ENCODE measurements around the gene LPP.

The LPP gene

GRCh38 chr3:188389711-188390342, 235.9 kb downstream of the LPP start:
- TF ChIP-seq TAF1 (IDR thresholded peaks at IDR 0.05; ENCODE audit: borderline replicate concordance, insufficient read depth, low read length), result no peak
- TF ChIP-seq, protein P1, sequence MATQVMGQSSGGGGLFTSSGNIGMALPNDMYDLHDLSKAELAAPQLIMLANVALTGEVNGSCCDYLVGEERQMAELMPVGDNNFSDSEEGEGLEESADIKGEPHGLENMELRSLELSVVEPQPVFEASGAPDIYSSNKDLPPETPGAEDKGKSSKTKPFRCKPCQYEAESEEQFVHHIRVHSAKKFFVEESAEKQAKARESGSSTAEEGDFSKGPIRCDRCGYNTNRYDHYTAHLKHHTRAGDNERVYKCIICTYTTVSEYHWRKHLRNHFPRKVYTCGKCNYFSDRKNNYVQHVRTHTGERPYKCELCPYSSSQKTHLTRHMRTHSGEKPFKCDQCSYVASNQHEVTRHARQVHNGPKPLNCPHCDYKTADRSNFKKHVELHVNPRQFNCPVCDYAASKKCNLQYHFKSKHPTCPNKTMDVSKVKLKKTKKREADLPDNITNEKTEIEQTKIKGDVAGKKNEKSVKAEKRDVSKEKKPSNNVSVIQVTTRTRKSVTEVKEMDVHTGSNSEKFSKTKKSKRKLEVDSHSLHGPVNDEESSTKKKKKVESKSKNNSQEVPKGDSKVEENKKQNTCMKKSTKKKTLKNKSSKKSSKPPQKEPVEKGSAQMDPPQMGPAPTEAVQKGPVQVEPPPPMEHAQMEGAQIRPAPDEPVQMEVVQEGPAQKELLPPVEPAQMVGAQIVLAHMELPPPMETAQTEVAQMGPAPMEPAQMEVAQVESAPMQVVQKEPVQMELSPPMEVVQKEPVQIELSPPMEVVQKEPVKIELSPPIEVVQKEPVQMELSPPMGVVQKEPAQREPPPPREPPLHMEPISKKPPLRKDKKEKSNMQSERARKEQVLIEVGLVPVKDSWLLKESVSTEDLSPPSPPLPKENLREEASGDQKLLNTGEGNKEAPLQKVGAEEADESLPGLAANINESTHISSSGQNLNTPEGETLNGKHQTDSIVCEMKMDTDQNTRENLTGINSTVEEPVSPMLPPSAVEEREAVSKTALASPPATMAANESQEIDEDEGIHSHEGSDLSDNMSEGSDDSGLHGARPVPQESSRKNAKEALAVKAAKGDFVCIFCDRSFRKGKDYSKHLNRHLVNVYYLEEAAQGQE (IDR thresholded peaks at IDR 0.05; ENCODE audit: insufficient read depth in 1 of 2, low read depth in 2 of 2, low read length in 2 of 2), result no peak
- TF ChIP-seq SIN3A (IDR thresholded peaks at IDR 0.05; ENCODE audit: borderline replicate concordance, insufficient read depth, low read length), result no peak

- TF ChIP-seq SIN3A (IDR thresholded peaks at IDR 0.05; ENCODE audit: borderline replicate concordance, insufficient read depth, low read length), result no peak
- no peak for TF ChIP-seq FOXP2 (optimal IDR thresholded peaks at IDR 0.05; ENCODE audit: borderline replicate concordance, extremely low read depth, extremely low read length, insufficient read depth)
- TF ChIP-seq, protein P1 (IDR thresholded peaks at IDR 0.05; ENCODE audit: insufficient read depth in 1 of 2, low read depth in 2 of 2, low read length in 2 of 2), result no peak
- no peak for TF ChIP-seq TAF1 (IDR thresholded peaks at IDR 0.05; ENCODE audit: borderline replicate concordance, insufficient read depth, low read length)
- no peak for TF ChIP-seq POLR2AphosphoS5 (IDR thresholded peaks at IDR 0.05; ENCODE audit: low read depth, low read length)
Measured at GRCh38 chr3:188390343-188390718, 236.4 kb downstream of the LPP start.

- TF ChIP-seq TAF1 (IDR thresholded peaks at IDR 0.05; ENCODE audit: borderline replicate concordance, insufficient read depth, low read length), result no peak
- no peak for TF ChIP-seq POLR2AphosphoS5 (IDR thresholded peaks at IDR 0.05; ENCODE audit: low read depth, low read length)
- TF ChIP-seq FOXP2 (optimal IDR thresholded peaks at IDR 0.05; ENCODE audit: borderline replicate concordance, extremely low read depth, extremely low read length, insufficient read depth), result no peak
- TF ChIP-seq, protein P1 (IDR thresholded peaks at IDR 0.05; ENCODE audit: insufficient read depth in 1 of 2, low read depth in 2 of 2, low read length in 2 of 2), result no peak
- no peak for TF ChIP-seq SIN3A (IDR thresholded peaks at IDR 0.05; ENCODE audit: borderline replicate concordance, insufficient read depth, low read length)
Measured at GRCh38 chr3:188390775-188391443, 237.0 kb downstream of the LPP start.

DNA sequence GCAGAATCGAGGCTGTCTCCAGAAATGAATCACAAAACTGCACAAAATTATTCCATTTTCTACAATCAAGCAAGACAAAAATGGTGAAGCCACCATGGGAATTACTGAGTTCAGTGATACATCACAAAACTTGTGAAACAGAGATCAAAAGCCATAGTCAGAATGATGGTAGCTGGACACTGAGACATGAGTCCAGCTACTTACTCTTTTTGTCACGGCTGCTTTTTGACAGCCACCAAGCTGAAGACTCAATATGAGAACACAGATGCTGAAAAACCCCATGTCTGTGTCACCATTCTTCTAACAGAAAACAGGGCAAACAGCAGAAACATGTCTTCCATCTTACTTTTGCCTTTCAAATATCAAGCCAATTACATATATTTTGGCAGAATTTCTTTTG, 237.6 kb downstream of the LPP start:
- TF ChIP-seq TAF1 (IDR thresholded peaks at IDR 0.05; ENCODE audit: borderline replicate concordance, insufficient read depth, low read length), result no peak
- no peak for TF ChIP-seq POLR2AphosphoS5 (IDR thresholded peaks at IDR 0.05; ENCODE audit: low read depth, low read length)
- no peak for TF ChIP-seq SIN3A (IDR thresholded peaks at IDR 0.05; ENCODE audit: borderline replicate concordance, insufficient read depth, low read length)
- no peak for TF ChIP-seq FOXP2 (optimal IDR thresholded peaks at IDR 0.05; ENCODE audit: borderline replicate concordance, extremely low read depth, extremely low read length, insufficient read depth)
- TF ChIP-seq, protein P1 (IDR thresholded peaks at IDR 0.05; ENCODE audit: insufficient read depth in 1 of 2, low read depth in 2 of 2, low read length in 2 of 2), result no peak
